Activated CD4-positive, alpha-beta T cell treated with anti-CD3 and anti-CD28 coated beads, Interleukin-2, amount 50 U/mL, for 16 hours (primary cell): Measurements from ENCODE around the gene PML.
"Not testable (repeated sequence)": the region's sequence is repeated elsewhere in the genome, so short reads cannot be mapped to it uniquely, and the experiment has no call there.

Experiments used
- DNase-seq: peaks from one replicate; pipeline ENCODE4 v3.0.0-alpha.2; 2020

PML gene

GRCh38 chr15:74041777-74042435 is 47.4 kb downstream of the PML start:
- no peak for DNase-seq

- no peak for DNase-seq
Measured at GRCh38 chr15:74042603-74043424, 48.3 kb downstream of the PML start.

GRCh38 chr15:74043425-74044266 is 49.1 kb downstream of the PML start:
- no peak for DNase-seq

- no peak for DNase-seq
Measured at GRCh38 chr15:74044267-74045110, 50.0 kb downstream of the PML start.

GRCh38 chr15:74045184-74045583 is 50.7 kb downstream of the PML start:
- no peak for DNase-seq

- no peak for DNase-seq
Measured at GRCh38 chr15:74045636-74046274, 51.2 kb downstream of the PML start.

GRCh38 chr15:74046275-74046674 is 51.8 kb downstream of the PML start:
- no peak for DNase-seq

- DNase-seq = no peak
Measured at GRCh38 chr15:74050127-74050526, 55.6 kb downstream of the PML start.

GRCh38 chr15:74050556-74051234 is 56.2 kb downstream of the PML start:
- no peak for DNase-seq

GRCh38 chr15:74052271-74053260 is 58.0 kb downstream of the PML start:
- not testable (repeated sequence) for DNase-seq

GRCh38 chr15:74053517-74053916 is 59.0 kb downstream of the PML start:
- DNase-seq = no peak

- DNase-seq = peak; percentile 78
Measured at GRCh38 chr15:74053941-74054529, 59.5 kb downstream of the PML start.

GRCh38 chr15:74055804-74056203 is 61.3 kb downstream of the PML start:
- DNase-seq = no peak

- DNase-seq = not testable (repeated sequence)
Measured at GRCh38 chr15:74056330-74056729, 61.8 kb downstream of the PML start.

- DNase-seq = not testable (repeated sequence)
Measured at GRCh38 chr15:74059050-74059833, 64.7 kb downstream of the PML start.

GRCh38 chr15:74060251-74060650 is 65.7 kb downstream of the PML start:
- DNase-seq = no peak

- no peak for DNase-seq
Measured at GRCh38 chr15:74062236-74062635, 67.7 kb downstream of the PML start.

- no peak for DNase-seq
Measured at GRCh38 chr15:74062671-74063070, 68.2 kb downstream of the PML start.
